ENCODE measurements around the gene BACE1. TPM values are rescaled to one million over a fixed set of nuclear protein-coding genes. Genes with fewer than 3 reads are reported as not detected.

Gene BACE1
- total RNA-seq, 1 donor from 2014 or later = 30.4 TPM

DNA sequence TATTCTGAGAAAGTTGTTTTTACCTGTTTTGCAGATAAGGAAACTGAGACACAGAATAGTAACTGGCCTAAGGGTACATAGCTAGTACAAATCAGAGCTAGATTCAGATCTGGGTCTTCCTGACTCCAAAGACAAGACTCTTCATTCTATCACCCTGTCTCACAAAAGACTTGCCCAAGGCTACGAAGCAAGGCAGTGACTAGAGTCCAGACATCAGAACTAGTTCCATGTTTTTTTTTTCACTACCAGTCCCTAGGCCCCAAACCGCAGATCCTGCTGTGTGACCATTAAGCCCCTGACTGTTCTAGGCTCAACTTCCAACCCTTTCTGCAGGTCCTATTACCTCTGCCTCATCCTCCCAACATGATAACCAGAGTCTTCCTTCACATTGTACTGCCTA lies 23.4 kb downstream of the BACE1 start:
- no peak for TF ChIP-seq CTCF (conservative IDR thresholded peaks at IDR 0.05)
- no peak overlapping the region for H3K27ac Mint-ChIP-seq (ENCODE audit: unreplicated experiment)
- no peaks in the 10 kb centered on the region for H3K27me3 Mint-ChIP-seq (ENCODE audit: low read depth)
- H3K36me3 Mint-ChIP-seq (ENCODE audit: low read depth) = peaks cover 14% of the 10 kb centered on the region
- H3K9me3 Mint-ChIP-seq = no peaks in the 10 kb centered on the region
- H3K4me3 Mint-ChIP-seq = no peak overlapping the region
- DNase-seq (ENCODE audit: low read depth, low spot score) = no peak
- peaks cover 8% of the 10 kb centered on the region for H3K4me1 Mint-ChIP-seq

DNA sequence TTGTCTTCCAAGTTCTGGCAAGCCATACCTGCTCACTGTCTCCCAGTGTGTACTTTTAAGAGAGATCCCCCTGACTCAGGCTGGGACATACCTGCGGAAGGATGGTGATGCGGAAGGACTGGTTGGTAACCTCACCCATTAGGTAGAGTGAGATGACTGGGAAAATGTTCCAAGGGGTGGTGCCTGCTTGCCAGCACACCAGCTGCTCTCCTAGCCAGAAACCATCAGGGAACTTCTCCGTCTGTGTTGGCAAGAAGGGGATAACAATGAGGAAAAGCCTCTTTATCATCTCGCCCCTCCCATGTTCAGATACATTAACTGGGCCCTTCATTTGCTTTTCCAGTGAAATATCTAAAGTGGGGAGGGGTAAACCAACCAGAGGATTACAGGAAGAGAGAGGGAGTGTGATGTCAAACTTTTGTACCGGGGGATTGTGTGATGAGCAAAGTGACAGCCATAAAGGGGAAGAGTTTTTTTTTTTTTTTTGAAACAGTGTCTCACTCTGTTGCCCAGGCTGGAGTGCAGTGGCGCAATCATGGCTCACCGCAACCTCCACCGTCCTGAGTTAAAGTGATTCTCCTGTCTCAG lies 25.2 kb downstream of the BACE1 start, which contains the start of gene BACE1-AS:
BACE1-AS (plus strand) TSS at position 538 of the 588 bp plus-strand sequence.
- Mint-ChIP-seq H3K27me3 (ENCODE audit: low read depth) (no peaks in the 10 kb centered on the region), H3K36me3 (ENCODE audit: low read depth) (peaks cover 18% of the 10 kb centered on the region), H3K4me1 (peaks cover 8% of the 10 kb centered on the region), H3K27ac (ENCODE audit: unreplicated experiment) (no peak within 1 kb of the TSS), H3K4me3 (no peak within 1 kb of the TSS), H3K9me3 (no peaks in the 10 kb centered on the region)
- TF ChIP-seq CTCF (conservative IDR thresholded peaks at IDR 0.05) = no peak
- no peak for DNase-seq (ENCODE audit: low read depth, low spot score)

- DNase-seq (ENCODE audit: low read depth, low spot score) = no peak
- H3K4me1 Mint-ChIP-seq = no peaks in the 10 kb centered on the region
- H3K36me3 Mint-ChIP-seq (ENCODE audit: low read depth) = peaks cover 19% of the 10 kb centered on the region
- no peak for TF ChIP-seq CTCF (conservative IDR thresholded peaks at IDR 0.05)
- H3K27me3 Mint-ChIP-seq (ENCODE audit: low read depth) = no peaks in the 10 kb centered on the region
- H3K27ac Mint-ChIP-seq (ENCODE audit: unreplicated experiment) = no peak overlapping the region
- no peaks in the 10 kb centered on the region for H3K9me3 Mint-ChIP-seq
- H3K4me3 Mint-ChIP-seq = no peak overlapping the region
Observed at GRCh38 chr11:117289795-117290194, 26.3 kb downstream of the BACE1 start.

DNA sequence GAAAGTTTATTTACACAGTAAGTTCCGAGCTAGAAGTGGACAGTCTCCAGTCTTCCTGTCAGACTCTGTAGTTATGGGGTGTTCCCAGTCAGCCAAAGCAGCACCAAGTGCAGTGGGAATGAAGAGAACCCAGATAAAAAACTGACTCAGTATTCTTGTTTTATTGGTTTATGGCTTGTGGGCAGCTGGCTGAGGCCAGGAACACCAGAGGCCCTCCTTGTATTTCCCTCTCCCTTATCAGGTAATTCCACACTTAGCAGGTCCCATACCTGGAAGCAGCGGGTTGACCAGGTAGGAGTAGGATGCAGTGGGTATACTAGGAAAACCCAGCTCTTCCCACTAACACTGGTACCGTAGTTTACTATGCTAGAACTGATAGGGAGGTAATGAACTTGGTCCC lies 28.4 kb downstream of the BACE1 start:
- no peak overlapping the region for H3K4me3 Mint-ChIP-seq
- H3K9me3 Mint-ChIP-seq = no peaks in the 10 kb centered on the region
- H3K36me3 Mint-ChIP-seq (ENCODE audit: low read depth) = peaks cover 23% of the 10 kb centered on the region
- H3K27ac Mint-ChIP-seq (ENCODE audit: unreplicated experiment) = peak overlapping the region; percentile 43
- no peaks in the 10 kb centered on the region for H3K27me3 Mint-ChIP-seq (ENCODE audit: low read depth)
- DNase-seq (ENCODE audit: low read depth, low spot score) = no peak
- TF ChIP-seq CTCF (conservative IDR thresholded peaks at IDR 0.05) = no peak
- no peaks in the 10 kb centered on the region for H3K4me1 Mint-ChIP-seq

- DNase-seq (ENCODE audit: low read depth, low spot score) = no peak
- no peak for TF ChIP-seq CTCF (conservative IDR thresholded peaks at IDR 0.05)
- no peaks in the 10 kb centered on the region for H3K4me1 Mint-ChIP-seq
- peaks cover 28% of the 10 kb centered on the region for H3K36me3 Mint-ChIP-seq (ENCODE audit: low read depth)
- H3K27me3 Mint-ChIP-seq (ENCODE audit: low read depth) = no peaks in the 10 kb centered on the region
- no peak overlapping the region for H3K27ac Mint-ChIP-seq (ENCODE audit: unreplicated experiment)
- no peak overlapping the region for H3K4me3 Mint-ChIP-seq
- H3K9me3 Mint-ChIP-seq = no peaks in the 10 kb centered on the region
Observed at GRCh38 chr11:117286588-117286987, 29.5 kb downstream of the BACE1 start.

All from neural crest cell (in vitro differentiated cells).